HG03442 (cell line): Measurements from ENCODE around the gene MRPL48.
A peak's percentile ranks its signal among the peaks of the same experiment; 100 is the strongest.
"Not testable (repeated sequence)": the region's sequence is repeated elsewhere in the genome, so short reads cannot be mapped to it uniquely, and the experiment has no call there.

Source experiments
- ATAC-seq: cut with Tn5 transposase; IDR thresholded peaks from one replicate; pipeline ENCODE4 v1.9.1; 2021; ENCODE audit warnings: mild to moderate bottlenecking, moderate library complexity; ENCODE audit not compliant: unreplicated experiment

Gene MRPL48

DNA sequence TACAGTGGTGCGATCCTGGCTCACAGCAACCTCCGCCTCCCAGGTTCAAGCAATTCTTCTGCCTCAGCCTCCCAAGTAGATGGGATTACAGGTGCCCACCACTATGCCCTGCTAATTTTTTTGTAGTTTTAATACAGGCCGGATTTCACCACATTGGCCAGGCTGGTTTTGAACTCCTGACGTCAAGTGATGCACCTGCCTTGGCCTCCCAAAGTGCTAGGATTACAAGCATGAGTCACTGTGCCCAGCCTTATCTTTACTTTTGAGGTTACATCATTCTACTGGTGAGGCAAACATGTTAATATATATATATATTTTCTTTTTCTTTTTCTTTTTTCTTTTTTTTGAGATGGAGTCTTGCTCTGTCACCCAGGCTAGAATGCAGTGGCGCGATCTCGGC, 16.9 kb upstream of the MRPL48 start:
- ATAC-seq, result not testable (repeated sequence)

DNA sequence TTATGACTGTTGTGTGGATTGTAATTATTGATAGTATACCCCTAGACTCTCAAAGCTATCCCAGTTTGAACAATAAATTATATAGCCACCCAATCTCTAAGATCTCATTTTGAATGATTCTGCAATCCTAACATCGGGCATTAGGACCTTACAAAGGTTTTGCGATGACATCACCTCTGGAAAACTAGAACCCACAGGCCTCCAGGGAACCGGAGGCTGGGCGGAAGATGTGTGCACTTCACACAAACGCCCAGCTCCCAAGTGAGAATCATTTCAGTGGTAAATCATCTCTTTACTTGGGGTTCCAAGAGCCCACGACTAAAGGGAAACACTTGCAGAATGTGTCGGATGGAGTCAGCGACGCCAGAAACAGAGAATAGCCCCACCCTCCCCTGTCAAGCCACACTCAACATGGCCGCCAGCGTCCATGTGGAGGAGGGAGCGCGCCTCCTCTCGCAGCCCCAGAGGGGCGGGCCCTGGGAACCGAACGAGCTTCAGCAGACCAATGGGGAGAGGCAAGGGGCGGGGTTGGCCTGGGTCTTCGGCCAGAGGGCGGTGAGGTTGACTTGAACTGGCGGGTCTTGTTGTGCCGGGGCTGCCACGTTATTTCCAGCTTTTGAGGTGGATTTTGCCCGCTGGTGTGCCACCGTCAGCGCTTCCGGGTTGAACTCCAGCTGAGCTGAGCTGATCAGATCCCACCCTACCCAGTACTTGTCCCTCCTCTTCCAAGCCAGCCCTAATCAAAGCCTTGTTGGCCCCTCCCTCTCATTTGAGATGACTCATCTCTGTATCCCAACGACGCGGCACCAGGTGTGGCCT, 8.4 kb upstream of the MRPL48 start:
- ATAC-seq, result peak; percentile 97

DNA sequence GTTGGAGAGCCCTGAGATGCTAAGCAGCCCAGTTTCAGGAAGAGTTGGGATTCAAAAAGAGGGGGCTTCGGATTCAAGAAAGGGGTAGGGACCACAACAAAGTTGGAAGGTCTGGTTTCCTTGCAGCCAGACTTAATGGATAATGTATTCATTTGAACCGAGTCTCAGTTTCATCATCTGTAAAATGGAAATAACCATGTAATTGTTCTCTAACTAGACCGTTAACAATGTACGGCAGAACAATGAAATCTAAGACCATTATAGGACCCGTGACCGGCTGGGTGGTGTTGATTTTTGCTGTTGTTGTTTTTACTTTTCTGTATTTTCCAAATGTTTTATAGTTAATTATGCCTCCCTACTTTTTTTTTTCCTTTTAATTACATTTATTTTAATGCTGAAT, 6.4 kb upstream of the MRPL48 start:
- no peak for ATAC-seq

DNA sequence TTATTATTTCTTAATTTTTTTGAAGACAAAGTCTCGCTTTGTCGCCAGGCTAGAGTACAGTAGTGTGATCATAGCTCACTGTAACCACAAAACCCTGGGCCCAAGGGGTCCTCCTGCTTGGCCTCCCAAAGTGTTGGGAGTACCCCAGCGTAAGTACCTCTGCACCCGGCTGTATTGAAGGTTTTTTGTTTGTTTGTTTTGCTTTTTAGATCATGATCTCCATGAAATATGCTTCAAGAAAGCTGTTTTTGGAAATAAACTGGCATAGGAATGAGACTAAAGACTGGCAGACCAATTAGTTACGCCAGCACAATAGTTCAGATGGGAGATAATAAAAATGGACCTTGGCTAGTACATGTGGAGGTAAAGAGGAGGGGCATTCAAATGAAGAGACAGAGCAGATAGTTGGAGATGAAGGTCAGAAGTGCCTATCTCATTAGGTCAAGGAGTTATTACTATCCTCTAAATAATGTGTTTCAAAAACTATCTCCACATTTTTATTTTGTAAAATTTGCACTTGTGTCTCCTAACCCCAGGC, 4.1 kb upstream of the MRPL48 start:
- no peak for ATAC-seq

DNA sequence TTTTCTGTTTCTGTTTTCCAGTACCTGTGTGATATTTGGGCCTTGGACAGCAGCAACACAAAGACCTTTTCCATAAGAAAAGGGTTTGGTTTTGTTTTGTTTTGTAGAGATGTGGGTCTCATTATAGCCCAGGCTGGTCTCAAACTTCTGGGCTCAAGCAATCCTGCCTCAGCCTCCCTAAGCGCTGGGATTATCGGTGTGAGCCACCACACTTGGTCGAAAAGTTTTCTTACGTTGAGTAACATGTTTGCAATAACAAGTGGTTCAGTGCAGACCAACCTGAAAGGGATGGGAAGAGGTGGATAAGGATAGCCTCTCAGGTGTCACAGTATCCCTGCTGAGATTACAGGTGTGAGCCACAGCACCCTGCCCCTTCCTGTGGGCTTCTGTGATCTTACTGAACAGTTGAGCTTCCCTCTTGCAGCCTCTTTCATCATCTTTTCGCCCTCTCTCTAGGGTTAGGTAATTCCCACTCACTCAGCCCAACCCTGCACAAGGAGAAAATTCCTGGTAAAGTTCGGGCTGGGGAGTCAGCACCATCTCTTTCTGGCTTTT, 3.5 kb upstream of the MRPL48 start:
- no peak for ATAC-seq

DNA sequence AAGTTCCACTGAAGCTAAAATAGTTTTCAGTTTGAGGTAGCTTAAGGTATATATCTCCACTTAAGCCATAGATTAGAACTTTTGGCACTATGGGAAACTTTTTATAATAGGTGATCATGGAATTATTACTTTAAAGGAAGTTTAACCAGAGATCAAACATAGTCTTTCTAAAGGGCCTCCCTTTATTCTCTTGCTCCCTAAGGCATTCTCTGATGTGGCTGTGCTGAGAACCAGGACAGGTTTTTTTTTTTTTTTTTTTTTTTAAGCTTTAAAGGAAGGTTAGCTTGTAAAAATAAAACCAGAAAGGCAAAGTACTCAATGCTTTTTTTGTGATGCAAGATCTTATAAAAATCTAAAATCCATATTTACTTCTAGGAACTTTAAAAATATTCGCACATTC, 2.9 kb upstream of the MRPL48 start:
- no peak for ATAC-seq

DNA sequence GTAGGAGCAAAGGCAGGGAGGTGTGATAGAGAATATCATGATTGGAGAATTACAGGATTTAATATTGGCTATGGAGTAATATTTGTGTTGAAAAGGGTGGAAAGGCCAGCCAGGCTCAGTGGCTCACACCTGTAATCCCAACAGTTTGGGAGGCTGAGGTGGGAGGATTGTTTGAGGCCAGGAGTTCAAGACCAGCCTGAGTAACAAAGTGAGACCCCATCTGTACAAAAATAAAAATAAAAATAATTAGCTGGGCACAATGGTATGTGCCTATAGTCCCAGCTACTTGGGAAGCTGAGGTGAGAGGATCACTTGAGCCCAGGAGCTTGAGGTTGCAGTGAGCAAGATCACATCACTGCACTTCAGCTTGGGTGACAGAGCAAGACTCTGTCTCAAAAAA, 2.2 kb upstream of the MRPL48 start:
- ATAC-seq, result not testable (repeated sequence)

DNA sequence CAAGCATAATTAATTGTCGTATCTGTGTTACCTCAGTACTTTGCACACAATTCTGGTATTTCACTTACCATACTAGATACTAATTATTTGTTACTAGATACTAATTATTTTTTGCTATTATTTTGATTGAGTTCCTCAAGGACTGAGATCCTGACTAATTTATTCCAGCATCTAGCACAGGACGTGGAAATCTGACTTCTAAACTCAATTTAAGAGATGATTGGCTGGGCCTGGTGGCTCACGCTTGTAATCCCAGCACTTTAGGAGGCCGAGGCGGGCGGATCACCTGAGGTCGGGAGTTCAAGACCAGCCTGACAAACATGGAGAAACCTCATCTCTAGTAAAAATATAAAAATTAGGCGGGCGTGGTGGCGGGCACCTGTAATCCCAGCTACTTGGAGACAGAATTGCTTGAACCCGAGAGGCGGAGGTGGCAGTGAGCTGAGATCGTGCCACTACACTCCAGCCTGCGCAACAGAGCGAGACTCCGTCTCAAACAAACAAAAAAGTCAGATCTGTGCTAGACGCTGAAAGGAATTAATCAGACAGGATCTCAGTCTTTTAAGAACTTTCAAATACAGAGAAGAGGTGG, 527 bp upstream of the MRPL48 start:
- ATAC-seq, result no peak

DNA sequence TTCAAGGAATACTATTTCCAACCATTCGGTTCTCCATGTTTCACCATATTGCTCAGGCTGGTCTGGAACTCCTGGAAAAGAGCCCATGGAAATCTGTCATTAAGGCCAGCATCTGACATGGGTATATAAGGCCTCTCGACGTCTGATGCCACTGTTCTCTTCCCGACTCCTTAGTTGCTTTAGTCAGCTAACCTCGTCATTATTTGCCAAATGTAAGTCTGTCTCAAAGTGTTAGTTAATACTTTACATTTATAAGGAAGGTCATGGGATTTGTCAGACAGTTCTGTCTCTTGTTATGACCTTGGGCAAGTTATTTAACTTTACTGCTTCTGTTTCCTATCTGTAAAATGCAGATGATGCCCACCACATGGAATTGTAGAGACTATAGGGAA, 1.6 kb downstream of the MRPL48 start:
- ATAC-seq, result no peak

DNA sequence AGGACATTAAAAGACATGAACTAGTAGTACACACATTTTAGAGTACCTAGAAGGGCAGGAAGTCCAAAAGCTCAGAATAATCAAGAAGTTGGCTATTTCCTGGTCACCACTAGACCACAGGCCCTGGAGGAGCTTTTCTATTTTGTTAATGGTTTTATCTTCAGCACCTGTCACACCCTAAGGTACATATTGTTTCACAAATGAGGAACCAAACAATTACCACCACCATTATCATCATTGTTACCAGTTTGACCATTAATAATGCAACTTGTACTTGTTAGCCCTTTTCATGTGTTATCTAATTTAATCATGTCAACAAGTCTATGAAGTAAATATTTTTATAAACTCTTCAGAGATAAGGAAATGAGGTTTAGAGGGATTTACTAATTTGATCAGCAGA, 4.9 kb downstream of the MRPL48 start:
- ATAC-seq, result no peak

DNA sequence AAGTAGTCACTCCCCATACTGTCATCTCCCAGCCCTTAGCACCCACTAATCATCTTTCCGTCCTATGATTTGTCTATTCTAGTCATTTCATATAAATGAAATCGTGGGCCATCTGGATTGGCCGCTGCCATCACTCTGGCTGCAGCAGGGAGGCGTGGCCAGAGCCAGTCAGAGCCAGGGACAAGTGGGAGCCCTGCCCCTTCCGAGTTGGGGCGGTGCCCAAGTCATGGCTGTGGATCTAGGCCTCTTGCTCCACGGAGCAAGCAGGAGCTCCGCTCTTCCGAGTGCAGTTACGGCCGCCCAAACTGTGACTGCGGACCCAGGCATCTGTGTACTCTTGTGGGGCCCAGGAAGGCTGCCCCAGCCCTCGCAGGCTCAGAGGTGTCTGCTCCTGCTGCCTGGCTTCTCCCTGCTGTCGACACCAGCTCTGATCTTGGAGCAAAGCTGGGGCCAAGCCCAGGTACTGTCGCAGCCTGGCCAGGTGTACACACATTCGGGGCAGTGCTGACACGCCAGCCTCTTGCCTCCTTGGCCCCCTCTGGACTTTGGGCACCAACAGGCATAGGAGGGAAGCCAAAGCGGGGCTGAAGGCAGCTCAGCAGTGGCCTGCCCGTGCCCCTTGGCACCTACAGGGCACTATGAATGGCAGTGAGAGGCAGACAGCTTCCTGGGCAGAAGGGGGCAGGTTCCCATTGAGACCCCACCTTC, 8.4 kb downstream of the MRPL48 start:
- no peak for ATAC-seq

DNA sequence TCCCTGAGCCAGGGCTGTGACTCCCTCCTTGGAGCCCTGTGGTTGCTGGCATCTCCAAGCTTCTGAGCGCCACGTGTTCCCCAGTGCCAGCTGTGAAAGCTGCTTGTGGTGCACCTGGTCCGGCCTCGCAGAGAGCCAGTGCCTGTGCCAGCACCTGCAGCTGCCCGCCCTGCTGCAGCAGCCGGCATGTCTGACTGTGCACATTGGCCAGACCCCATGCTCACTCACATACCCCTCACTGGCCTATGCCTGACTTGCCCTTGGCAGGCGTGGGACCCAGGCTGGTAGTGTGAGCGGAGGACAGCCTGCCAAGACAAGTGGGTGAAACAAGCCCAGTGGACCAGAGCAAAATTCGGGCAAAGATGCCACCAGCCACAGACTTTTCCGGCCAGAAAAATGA, 9.8 kb downstream of the MRPL48 start:
- no peak for ATAC-seq

DNA sequence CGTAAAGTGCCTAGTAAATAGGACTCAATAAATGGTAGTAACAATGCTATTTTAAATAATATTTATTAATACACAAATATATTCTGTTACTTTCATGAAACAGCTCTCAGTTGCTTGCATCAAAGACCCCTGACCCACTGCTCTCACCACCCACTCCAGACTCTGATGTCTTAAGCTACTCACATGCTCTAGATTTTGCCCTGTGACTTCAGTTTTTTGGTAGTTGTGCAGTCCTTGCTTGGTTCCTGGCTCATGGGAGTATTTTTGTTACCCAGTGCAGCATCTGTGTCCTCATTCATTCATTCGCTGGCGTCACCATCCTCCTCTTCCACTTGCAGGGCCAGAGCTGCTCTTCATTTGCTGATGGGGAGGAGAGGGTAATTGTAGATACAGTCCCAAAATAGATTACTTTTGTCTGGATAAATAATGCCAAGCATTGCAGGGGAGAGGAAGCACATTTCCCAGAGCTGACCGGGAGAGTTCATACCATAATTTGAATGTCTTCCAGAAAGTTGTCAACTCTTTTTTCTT, 12.7 kb downstream of the MRPL48 start:
- ATAC-seq, result no peak

DNA sequence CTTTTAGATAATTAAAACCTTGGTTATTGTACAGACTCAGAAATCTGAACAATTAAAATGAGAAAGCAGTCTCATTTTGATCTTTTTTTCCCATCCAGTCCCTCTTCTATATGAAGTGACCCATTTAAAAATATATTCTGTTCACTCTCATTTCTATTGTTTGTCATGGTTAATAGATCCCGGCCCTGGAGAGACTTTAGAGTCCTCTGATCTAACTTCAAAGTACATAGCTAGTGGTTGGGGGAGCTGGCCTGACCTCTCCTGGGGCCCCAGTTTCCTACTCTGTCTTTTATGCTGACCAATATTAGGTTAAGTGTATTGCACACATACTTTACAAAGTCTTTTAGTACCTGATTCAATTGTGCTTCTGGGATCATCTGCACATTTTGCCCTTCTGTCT, 13.5 kb downstream of the MRPL48 start:
- ATAC-seq, result no peak

DNA sequence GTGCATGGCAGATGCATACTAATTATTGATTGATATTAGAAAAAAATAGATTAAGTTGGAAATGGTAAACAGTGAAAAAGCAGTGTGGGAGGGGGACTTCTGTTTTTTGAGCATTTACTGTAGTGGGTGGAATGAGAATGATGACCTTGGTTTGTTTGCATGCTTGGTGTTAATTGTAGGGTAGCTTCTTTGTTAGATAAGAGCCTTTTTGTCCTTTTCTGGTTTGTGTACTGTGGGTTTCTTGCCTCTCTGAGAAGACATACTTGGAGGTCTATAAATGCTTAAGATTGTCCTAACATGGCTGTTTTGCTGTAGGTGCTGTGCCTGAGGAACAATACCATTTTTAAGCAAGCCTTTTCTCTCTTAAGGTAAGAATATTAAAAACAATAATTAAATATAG, 17.0 kb downstream of the MRPL48 start:
- ATAC-seq, result no peak

DNA sequence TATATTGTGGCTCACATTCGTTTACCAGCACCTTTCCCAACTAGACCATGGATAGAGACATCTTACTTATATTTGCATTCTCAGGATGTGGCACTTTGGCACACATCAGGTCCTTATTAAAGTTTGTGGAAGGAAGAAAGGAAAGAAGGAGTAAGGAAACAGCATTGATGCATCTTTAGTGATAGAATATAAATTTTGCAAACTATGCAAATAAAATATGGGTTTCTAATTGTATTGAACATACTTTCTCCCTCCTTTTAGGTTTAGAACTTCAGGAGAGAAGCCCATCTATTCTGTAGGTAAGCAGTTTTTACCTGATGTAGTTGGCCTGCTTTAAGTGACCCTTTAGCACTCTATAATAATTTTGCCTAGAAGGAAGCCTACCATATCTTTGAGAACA, 20.4 kb downstream of the MRPL48 start:
- ATAC-seq, result no peak

DNA sequence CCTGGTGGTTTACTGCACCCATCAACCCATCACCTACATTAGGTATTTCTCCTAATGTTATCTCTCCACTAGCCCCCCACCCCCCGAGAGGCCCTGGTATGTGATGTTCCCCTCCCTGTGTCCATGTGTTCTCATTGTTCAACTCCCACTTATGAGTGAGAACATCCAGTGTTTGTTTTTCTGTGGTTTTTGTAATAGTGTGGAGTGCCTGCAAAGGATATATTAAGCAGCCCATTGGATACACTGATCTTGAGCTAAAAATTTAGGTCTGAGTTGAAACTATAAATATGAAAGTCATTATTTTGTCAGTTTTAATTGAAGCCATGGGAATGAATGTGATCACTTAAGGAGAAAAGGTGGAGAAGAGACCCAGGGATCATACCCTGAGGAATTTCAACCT, 23.0 kb downstream of the MRPL48 start:
- no peak for ATAC-seq

DNA sequence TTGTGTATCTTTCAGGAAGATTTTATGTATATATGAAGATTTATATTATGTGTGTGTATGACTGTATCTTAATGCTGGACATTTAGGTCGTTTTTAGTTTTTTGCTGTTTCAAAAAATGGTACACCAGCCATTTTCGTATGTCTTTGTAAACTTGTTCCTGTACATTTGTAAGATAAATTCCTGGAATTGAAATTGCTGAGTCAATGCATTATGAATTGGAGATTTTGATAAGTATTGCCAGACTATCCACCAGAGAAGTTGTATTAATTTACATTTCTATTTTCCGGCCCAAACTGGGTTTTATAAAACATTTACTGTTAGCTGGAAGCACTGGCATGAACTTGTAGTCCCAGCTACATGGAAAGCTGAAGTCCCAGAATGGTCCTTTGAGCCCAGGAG, 24.6 kb downstream of the MRPL48 start:
- ATAC-seq, result no peak

DNA sequence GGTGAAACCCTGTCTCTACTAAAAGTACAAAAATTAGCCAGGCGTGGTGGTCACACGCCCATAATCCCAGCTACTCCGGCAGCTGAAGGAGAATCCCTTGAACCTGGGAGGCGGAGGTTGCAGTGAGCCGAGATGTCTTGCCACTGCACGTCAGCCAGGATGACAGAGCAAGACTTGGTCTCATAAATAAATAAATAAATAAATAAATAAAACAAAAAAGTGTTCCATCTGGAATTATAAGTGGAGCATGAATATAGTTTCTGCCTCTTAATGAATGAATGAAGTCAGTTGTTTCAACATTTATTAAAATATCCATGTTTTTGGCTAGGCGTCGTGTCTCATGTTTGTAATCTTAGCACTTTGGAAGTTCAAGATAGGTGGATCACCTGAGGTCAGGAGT, 27.1 kb downstream of the MRPL48 start:
- no peak for ATAC-seq

DNA sequence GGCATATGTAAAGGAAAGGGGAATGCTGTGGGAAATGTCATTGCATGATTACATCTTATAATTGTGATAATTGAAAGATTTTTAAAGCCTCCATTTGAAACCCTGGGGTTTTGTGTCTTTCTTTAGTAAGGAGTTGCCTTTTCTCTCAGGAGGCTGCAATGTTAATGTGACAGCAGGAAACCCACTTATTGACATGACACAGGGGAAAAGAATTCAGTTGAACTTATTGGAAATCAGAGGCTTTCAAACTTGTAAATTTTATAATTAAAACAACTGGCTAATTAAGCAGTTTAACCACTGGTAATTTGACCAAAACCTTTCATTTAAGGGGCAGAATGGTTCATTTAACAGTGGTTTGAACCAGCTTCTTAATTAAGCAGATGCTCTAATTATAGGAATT, 31.2 kb downstream of the MRPL48 start:
- ATAC-seq, result no peak

DNA sequence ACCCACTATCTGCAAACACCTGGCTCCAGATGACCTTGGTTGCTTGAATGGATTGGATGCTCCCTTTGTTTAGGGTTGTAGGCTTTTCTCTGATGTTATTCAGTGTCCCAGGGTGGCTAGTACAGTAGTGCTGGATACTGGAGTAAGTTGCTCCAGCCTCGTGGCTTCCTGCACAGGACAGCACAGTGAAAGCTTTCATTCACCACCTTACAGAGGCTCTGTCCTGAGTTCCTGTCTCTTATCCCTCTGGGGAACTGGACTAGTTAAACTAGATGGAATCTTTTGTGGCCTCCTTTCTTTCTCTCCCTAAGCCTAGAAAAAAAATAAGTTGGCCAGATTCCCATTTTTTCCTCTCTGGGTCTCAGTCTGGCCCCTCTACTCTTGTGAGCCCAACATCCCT, 42.6 kb downstream of the MRPL48 start:
- ATAC-seq, result no peak
